Mucosa of descending colon (tissue), 3 donors: ENCODE results near the gene SLC18A3. TPM values are rescaled to one million over a fixed set of nuclear protein-coding genes. Genes with fewer than 3 reads are reported as not detected.

ENCODE experiments used
- ATAC-seq: fragments of 200-7000 bp; cut with Tn5 transposase; one replicate; pipeline ENCODE4 v1.9.1; 2020; ENCODE audit warnings: mild to moderate bottlenecking, moderate library complexity
- DNase-seq, 3 donors: peaks; one replicate each; pipeline ENCODE4 v3.0.0-alpha.2; 2020
- H3K36me3 ChIP-seq: fragments of 200-600 bp; one replicate; pipeline ENCODE4 v1.8.0; 2021; ENCODE audit warnings: low read depth, mild to moderate bottlenecking
- H3K4me1 ChIP-seq: fragments of 200-600 bp; one replicate; pipeline ENCODE4 v1.8.0; 2021; ENCODE audit warnings: low read depth, mild to moderate bottlenecking
- H3K4me3 ChIP-seq: fragments of 200-600 bp; one replicate; pipeline ENCODE4 v1.8.0; 2021; ENCODE audit warnings: mild to moderate bottlenecking
- H3K9me3 ChIP-seq: fragments of 200-600 bp; one replicate; pipeline ENCODE4 v1.8.0; 2021; ENCODE audit warnings: mild to moderate bottlenecking
- intact Hi-C, 2 donors: fragments of 100-400 bp; cut with DNase I in 1 of 2; cut with micrococcal nuclease in 1 of 2; formaldehyde crosslinking; loops; one replicate each; pipeline versions ENCODE4 v1.11.0 to v1.11.1; 2022; cut with DNase I, micrococcal nuclease
- total RNA-seq, 3 donors: library from RNA; stranded (reverse); fragmentation: NEBNext Ultra II Directional in 2 of 3; extraction: Animal tissue kit (Norgen Biotek cat#: 25700) in 2 of 3; gene quantifications; one replicate each; pipeline versions ENCODE4 v1.2.1 to v1.2.4, GENCODE V29; 2021 to 2023
- TF ChIP-seq, protein P1 (sequence below): fragments of 200-600 bp; IDR thresholded peaks from one replicate; pipeline ENCODE4 v1.8.0; 2022; ENCODE audit warnings: antibody characterized with exemption, mild to moderate bottlenecking
- donor health status: DM: no; HTN: no; CAD: no; lungs with moderate emphysema.
- donor health status: DM: no; HTN: no; CAD: no.
- donor health status: DM: no; HTN: yes; CAD: no.

The SLC18A3 gene
- total RNA-seq, 3 donors from 2014 or later, result 1.6 TPM; not detected in 2

GRCh38 chr10:49620841-49621378 lies 10.8 kb downstream of the SLC18A3 start:
- TF ChIP-seq, protein P1, sequence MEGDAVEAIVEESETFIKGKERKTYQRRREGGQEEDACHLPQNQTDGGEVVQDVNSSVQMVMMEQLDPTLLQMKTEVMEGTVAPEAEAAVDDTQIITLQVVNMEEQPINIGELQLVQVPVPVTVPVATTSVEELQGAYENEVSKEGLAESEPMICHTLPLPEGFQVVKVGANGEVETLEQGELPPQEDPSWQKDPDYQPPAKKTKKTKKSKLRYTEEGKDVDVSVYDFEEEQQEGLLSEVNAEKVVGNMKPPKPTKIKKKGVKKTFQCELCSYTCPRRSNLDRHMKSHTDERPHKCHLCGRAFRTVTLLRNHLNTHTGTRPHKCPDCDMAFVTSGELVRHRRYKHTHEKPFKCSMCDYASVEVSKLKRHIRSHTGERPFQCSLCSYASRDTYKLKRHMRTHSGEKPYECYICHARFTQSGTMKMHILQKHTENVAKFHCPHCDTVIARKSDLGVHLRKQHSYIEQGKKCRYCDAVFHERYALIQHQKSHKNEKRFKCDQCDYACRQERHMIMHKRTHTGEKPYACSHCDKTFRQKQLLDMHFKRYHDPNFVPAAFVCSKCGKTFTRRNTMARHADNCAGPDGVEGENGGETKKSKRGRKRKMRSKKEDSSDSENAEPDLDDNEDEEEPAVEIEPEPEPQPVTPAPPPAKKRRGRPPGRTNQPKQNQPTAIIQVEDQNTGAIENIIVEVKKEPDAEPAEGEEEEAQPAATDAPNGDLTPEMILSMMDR, result no peak
- DNase-seq (no peak), ATAC-seq (no peak)
- H3K36me3 ChIP-seq, result no peaks in the 10 kb centered on the region
- no peak overlapping the region for H3K4me3 ChIP-seq
- intact Hi-C loops, result no loop called here
- no peaks in the 10 kb centered on the region for H3K9me3 ChIP-seq
- H3K4me1 ChIP-seq, result no peaks in the 10 kb centered on the region

DNA sequence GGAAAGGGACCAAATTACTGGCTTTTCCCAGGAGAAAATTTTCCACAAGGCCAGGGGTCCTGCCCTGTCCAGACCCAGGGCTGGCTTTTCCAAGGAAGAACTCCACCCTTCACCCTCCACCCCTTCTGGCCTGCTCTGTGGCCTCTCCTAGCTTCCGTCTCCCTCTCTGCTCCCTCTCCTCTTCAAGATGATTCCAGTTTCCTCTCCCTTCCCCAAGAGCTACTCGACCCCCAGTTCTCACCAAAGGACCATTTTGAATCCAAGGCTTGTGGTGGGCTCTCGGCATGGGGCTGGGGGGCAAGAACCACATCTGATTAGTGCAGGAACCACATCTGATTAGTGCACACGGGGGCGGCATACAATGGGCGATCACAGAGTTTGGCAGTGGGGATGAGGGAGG lies 11.5 kb downstream of the SLC18A3 start:
- no peak for ATAC-seq
- no peak for DNase-seq

GRCh38 chr10:49622426-49623425 lies 12.6 kb downstream of the SLC18A3 start:
- TF ChIP-seq, protein P1, result no peak
- DNase-seq (no peak), ATAC-seq (no peak)
- H3K4me1 ChIP-seq, result no peaks in the 10 kb centered on the region
- no peaks in the 10 kb centered on the region for H3K36me3 ChIP-seq
- H3K4me3 ChIP-seq, result no peak overlapping the region
- H3K9me3 ChIP-seq, result no peaks in the 10 kb centered on the region
- intact Hi-C loops, result no loop called here

More for the DNA sequence above, 11.5 kb downstream of the SLC18A3 start:
- Histone ChIP-seq H3K4me1 (no peaks in the 10 kb centered on the region), H3K9me3 (no peaks in the 10 kb centered on the region), H3K36me3 (no peaks in the 10 kb centered on the region), H3K4me3 (no peak overlapping the region)
- intact Hi-C loops, result no loop called here
- TF ChIP-seq, protein P1, result no peak

GRCh38 chr10:49624629-49625028 lies 14.5 kb downstream of the SLC18A3 start:
- TF ChIP-seq, protein P1, result no peak
- DNase-seq (no peak), ATAC-seq (no peak)

GRCh38 chr10:49625411-49625810 lies 15.3 kb downstream of the SLC18A3 start:
- H3K4me1 ChIP-seq, result no peaks in the 10 kb centered on the region
- H3K4me3 ChIP-seq, result no peak overlapping the region
- TF ChIP-seq, protein P1, result no peak
- no peaks in the 10 kb centered on the region for H3K9me3 ChIP-seq
- DNase-seq (no peak), ATAC-seq (no peak)
- no peaks in the 10 kb centered on the region for H3K36me3 ChIP-seq
- intact Hi-C loops, result no loop called here

More at GRCh38 chr10:49624629-49625028, 14.5 kb downstream of the SLC18A3 start:
- Histone ChIP-seq H3K4me3 (no peak overlapping the region), H3K4me1 (no peaks in the 10 kb centered on the region), H3K36me3 (no peaks in the 10 kb centered on the region), H3K9me3 (no peaks in the 10 kb centered on the region)
- intact Hi-C loops, result no loop called here
